ENCODE measurements around the gene LRRC15. TPM values are rescaled to one million over a fixed set of nuclear protein-coding genes. Genes with fewer than 3 reads are reported as not detected.
A peak's percentile ranks its signal among the peaks of the same experiment; 100 is the strongest.

Gene LRRC15
- total RNA-seq, 1 donor from 2014 or later, result not detected

GRCh38 chr3:194315088-194315964 is 54.2 kb downstream of the LRRC15 start:
- TF ChIP-seq, protein P1, sequence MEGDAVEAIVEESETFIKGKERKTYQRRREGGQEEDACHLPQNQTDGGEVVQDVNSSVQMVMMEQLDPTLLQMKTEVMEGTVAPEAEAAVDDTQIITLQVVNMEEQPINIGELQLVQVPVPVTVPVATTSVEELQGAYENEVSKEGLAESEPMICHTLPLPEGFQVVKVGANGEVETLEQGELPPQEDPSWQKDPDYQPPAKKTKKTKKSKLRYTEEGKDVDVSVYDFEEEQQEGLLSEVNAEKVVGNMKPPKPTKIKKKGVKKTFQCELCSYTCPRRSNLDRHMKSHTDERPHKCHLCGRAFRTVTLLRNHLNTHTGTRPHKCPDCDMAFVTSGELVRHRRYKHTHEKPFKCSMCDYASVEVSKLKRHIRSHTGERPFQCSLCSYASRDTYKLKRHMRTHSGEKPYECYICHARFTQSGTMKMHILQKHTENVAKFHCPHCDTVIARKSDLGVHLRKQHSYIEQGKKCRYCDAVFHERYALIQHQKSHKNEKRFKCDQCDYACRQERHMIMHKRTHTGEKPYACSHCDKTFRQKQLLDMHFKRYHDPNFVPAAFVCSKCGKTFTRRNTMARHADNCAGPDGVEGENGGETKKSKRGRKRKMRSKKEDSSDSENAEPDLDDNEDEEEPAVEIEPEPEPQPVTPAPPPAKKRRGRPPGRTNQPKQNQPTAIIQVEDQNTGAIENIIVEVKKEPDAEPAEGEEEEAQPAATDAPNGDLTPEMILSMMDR (IDR thresholded peaks at IDR 0.05), result peak; percentile 96 to 98 (median 96)
- no peaks in the 10 kb centered on the region for H3K36me3 ChIP-seq
- H3K27ac ChIP-seq, result no peak overlapping the region
- peak in 1 of 2 donors; percentile 89 for DNase-seq (ENCODE audit: low spot score in 2 of 2)
- peaks cover 0 to 11% of the 10 kb centered on the region in 2 donors for H3K9me3 ChIP-seq
- intact Hi-C loops (cut with DNase I), result loop anchor here (1.0 to 10.0 kb wide), 7 partner anchors 15 to 648 kb away; no protein-coding TSS in a partner anchor
- H3K27me3 ChIP-seq, result no peaks in the 10 kb centered on the region
- peak overlapping the region; percentile 53 to 54 for H3K4me3 ChIP-seq
- H3K4me1 ChIP-seq, result peaks cover 4 to 11% of the 10 kb centered on the region in 2 donors

DNA sequence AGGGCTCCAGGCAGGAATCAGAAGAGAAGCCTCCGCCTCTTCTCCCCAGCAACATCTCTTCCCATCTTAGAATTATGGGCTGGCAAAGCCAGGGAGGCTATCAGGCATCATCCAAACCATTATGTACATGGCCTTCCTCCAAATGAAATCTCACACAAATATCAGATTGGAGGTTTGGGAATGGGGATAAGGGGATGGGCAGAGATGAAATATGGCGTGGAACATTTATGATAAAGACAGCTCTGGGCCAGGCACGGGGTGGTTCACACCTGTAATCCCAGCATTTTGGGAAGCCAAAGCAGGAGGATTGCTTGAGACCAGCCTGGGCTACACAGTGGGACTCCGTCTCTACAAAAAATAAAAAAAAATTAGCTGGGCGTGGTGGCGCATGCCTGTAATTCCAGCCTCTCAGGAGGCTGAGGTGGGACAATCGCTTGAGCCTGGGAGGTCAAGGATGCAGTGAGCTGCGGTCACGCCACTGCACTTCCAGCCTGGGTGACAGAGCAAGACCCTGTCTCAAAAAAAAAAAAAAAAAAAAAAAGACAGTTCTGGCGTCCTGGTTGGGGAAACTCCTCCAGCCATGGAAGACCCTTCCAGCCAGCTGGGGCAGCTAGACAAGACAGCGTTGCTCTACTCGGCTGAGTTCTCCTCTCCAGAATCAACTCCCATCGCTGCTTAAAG is 55.0 kb downstream of the LRRC15 start:
- Histone ChIP-seq H3K4me1 (peaks cover 4 to 11% of the 10 kb centered on the region in 2 donors), H3K27me3 (no peaks in the 10 kb centered on the region), H3K36me3 (no peaks in the 10 kb centered on the region), H3K4me3 (no peak overlapping the region), H3K27ac (no peak overlapping the region), H3K9me3 (peaks cover 0 to 11% of the 10 kb centered on the region in 2 donors)
- intact Hi-C loops (cut with DNase I), result loop anchor here (1.0 to 10.0 kb wide), 7 partner anchors 14 to 647 kb away; no protein-coding TSS in a partner anchor
- TF ChIP-seq, protein P1 (IDR thresholded peaks at IDR 0.05), result no peak
- DNase-seq (ENCODE audit: low spot score in 2 of 2), result no peak

DNA sequence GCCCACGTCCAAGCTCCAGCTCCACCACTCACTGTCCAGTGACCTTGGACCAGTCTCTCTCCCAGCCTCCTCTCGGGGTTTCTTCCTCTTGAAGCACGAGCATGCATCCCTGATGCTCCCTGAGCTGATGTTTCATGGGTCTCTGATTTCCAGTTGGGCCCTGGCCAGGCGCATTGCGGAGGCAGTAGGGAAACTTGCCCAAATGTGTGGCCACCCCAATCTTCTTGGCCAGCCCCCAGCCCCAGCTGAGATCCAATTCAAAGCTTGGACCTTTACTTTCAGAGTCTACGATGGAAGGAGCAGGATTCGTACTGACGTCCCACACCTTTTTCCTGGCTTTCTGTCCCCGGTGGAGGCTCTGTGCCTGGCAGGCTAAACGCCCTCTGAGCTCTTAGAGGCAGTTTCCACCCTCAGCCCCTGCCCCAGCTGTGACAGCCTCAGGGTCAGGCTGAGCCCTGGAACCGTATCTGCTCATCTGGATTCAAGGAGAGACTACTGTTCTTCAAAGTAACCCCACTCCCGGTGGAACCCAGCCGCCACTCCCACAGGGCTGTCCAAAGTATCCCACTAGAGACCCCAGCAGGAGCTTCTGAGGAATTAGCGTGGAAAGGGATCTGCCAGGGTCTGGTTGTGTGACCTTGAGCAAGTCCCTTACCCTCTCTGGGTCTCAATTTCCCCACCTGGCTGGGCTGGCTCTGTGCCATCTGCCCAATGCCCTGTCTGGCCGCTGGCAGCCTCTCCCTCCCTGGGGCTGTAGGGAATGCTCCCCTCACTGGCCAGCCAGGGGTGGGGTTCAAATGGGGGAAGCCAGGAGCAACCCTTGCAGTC is 55.8 kb downstream of the LRRC15 start:
- intact Hi-C loops (cut with DNase I), result loop anchor here (2.0 to 10.0 kb wide), 5 partner anchors 13 to 525 kb away; no protein-coding TSS in a partner anchor
- Histone ChIP-seq H3K4me3 (no peak overlapping the region), H3K36me3 (no peaks in the 10 kb centered on the region), H3K27me3 (no peaks in the 10 kb centered on the region), H3K27ac (no peak overlapping the region), H3K4me1 (peaks cover 4 to 11% of the 10 kb centered on the region in 2 donors), H3K9me3 (peaks cover 0 to 4% of the 10 kb centered on the region in 2 donors)
- no peak for DNase-seq (ENCODE audit: low spot score in 2 of 2)
- TF ChIP-seq, protein P1 (IDR thresholded peaks at IDR 0.05), result no peak

DNA sequence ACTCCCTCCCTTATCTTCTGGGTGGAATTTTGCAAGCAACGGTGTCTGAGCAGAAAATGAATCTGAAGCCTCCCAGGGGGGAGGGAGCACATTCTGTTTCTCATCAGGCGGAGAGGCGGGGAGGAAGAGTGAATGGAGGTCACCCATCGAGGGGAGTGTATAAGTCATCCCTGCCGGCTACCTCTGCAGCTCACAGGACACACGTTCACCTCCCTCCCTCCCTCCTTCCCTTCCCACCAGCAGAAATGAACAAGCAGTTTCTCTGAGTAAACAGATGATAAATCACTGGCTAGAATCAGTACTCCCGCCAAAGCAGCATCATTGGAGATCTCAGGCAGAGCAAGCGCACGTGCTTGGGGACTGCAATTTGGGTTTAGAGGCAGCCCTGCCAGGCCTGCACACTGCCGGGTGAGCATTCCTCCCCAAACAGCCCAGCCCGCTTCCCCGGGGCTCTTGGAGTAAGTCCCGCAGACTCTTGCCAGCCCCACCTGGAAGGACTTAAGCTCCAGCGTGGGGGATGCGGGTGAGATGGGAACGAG is 56.7 kb downstream of the LRRC15 start:
- intact Hi-C loops (cut with DNase I), result loop anchor here (10.0 kb wide), 1 partner anchor 368 kb away; no protein-coding TSS in a partner anchor
- TF ChIP-seq, protein P1 (IDR thresholded peaks at IDR 0.05), result no peak
- Histone ChIP-seq H3K4me1 (peaks cover 4 to 11% of the 10 kb centered on the region in 2 donors), H3K27me3 (no peaks in the 10 kb centered on the region), H3K36me3 (no peaks in the 10 kb centered on the region), H3K27ac (no peak overlapping the region), H3K4me3 (no peak overlapping the region), H3K9me3 (no peaks in the 10 kb centered on the region)
- DNase-seq (ENCODE audit: low spot score in 2 of 2), result no peak

All from ascending aorta (tissue), 2 donors.